Right lobe of liver (tissue), 4 donors: ENCODE measurements around the gene SRPK3.

Source experiments
- POLR2A ChIP-seq: fragments of 450-650 bp; IDR thresholded peaks from one replicate; pipeline ENCODE4 v1.6.1; 2017; ENCODE audit warnings: antibody characterized with exemption, mild to moderate bottlenecking
- TF ChIP-seq, protein P1 (sequence below), 4 donors: fragments of 200-600 bp in 3 of 4; fragments of 450-650 bp in 1 of 4; IDR thresholded peaks; one replicate each; pipeline versions ENCODE4 v1.5.1 to v1.8.0; 2016 to 2022; ENCODE audit warnings: antibody characterized with exemption in 4 of 4, mild to moderate bottlenecking in 2 of 4
- donor health status: DM: no; HTN: no; CAD: no.
- donor health status: DM: no; HTN: no; CAD: no.
- donor health status: DM: no; HTN: yes; CAD: no.

DNA sequence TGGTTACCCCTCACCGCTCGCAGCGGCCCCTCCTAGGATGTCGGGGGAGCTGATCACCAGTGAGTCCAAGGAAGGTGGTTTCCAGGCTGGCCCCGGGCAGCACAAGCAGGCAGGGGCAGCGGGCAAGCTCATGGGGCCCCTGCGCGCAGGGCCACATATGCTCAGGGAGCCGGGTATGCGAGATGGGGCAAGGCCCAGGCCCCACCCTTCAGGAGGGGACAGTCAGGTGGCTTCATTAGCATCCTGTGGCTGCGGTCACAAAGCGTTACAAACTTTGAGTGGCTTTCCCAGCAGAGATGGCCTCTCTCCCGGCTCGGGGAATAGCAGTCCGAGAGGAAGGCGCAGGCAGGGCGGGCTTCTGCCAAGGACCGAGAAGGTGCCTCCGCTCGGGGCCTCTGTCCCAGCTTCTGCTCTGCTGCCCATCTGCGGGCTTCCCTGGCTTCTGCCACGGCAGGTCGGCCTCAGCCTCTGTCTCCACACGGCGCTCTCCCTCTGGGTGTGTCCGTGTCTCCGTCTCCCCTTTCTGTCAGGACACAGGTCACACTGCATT lies 42.7 kb upstream of the SRPK3 start:
- TF ChIP-seq, protein P1, sequence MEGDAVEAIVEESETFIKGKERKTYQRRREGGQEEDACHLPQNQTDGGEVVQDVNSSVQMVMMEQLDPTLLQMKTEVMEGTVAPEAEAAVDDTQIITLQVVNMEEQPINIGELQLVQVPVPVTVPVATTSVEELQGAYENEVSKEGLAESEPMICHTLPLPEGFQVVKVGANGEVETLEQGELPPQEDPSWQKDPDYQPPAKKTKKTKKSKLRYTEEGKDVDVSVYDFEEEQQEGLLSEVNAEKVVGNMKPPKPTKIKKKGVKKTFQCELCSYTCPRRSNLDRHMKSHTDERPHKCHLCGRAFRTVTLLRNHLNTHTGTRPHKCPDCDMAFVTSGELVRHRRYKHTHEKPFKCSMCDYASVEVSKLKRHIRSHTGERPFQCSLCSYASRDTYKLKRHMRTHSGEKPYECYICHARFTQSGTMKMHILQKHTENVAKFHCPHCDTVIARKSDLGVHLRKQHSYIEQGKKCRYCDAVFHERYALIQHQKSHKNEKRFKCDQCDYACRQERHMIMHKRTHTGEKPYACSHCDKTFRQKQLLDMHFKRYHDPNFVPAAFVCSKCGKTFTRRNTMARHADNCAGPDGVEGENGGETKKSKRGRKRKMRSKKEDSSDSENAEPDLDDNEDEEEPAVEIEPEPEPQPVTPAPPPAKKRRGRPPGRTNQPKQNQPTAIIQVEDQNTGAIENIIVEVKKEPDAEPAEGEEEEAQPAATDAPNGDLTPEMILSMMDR (IDR thresholded peaks at IDR 0.05) = no peak
- no peak for TF ChIP-seq POLR2A
